Measurements from ENCODE around the gene ARHGAP42. TPM values are rescaled to one million over a fixed set of nuclear protein-coding genes. Genes with fewer than 3 reads are reported as not detected.

The ARHGAP42 gene
- polyA plus RNA-seq, 1 donor from 2014 or later, result 0.75 TPM

- Mint-ChIP-seq H3K4me1 (no peaks in the 10 kb centered on the region), H3K27ac (no peak overlapping the region)
Measured at GRCh38 chr11:100939571-100939970, 252.5 kb downstream of the ARHGAP42 start.

GRCh38 chr11:100940111-100940510 is 253.0 kb downstream of the ARHGAP42 start:
- Mint-ChIP-seq H3K4me3 (no peak overlapping the region), H3K27ac (no peak overlapping the region), H3K27me3 (no peaks in the 10 kb centered on the region), H3K4me1 (no peaks in the 10 kb centered on the region), H3K36me3 (peaks cover 7% of the 10 kb centered on the region), H3K9me3 (no peaks in the 10 kb centered on the region)

More at GRCh38 chr11:100939571-100939970, 252.5 kb downstream of the ARHGAP42 start:
- H3K27me3 Mint-ChIP-seq, result no peaks in the 10 kb centered on the region
- no peaks in the 10 kb centered on the region for H3K9me3 Mint-ChIP-seq
- peaks cover 7% of the 10 kb centered on the region for H3K36me3 Mint-ChIP-seq
- no peak overlapping the region for H3K4me3 Mint-ChIP-seq

GRCh38 chr11:100941033-100941432 is 253.9 kb downstream of the ARHGAP42 start:
- Mint-ChIP-seq H3K9me3 (no peaks in the 10 kb centered on the region), H3K4me1 (no peaks in the 10 kb centered on the region), H3K4me3 (no peak overlapping the region), H3K27ac (no peak overlapping the region), H3K27me3 (no peaks in the 10 kb centered on the region), H3K36me3 (peaks cover 11% of the 10 kb centered on the region)

GRCh38 chr11:100942016-100942415 is 254.9 kb downstream of the ARHGAP42 start:
- Mint-ChIP-seq H3K4me1 (no peaks in the 10 kb centered on the region), H3K36me3 (peaks cover 13% of the 10 kb centered on the region), H3K27me3 (no peaks in the 10 kb centered on the region), H3K27ac (no peak overlapping the region), H3K4me3 (no peak overlapping the region), H3K9me3 (no peaks in the 10 kb centered on the region)

- Mint-ChIP-seq H3K4me3 (no peak overlapping the region), H3K4me1 (peaks cover 0 to 6% (median 0%) of the 10 kb centered on the region in 3 donors), H3K27me3 (no peaks in the 10 kb centered on the region), H3K36me3 (peaks cover 6% of the 10 kb centered on the region), H3K27ac (no peak overlapping the region), H3K9me3 (no peaks in the 10 kb centered on the region)
Measured at GRCh38 chr11:100948936-100949335, 261.8 kb downstream of the ARHGAP42 start.

- no peak overlapping the region for H3K4me3 Mint-ChIP-seq
- H3K27ac Mint-ChIP-seq, result no peak overlapping the region
- H3K27me3 Mint-ChIP-seq, result no peaks in the 10 kb centered on the region
- peaks cover 0 to 6% (median 0%) of the 10 kb centered on the region in 3 donors for H3K4me1 Mint-ChIP-seq
- H3K36me3 Mint-ChIP-seq, result peaks cover 6% of the 10 kb centered on the region
- H3K9me3 Mint-ChIP-seq, result no peaks in the 10 kb centered on the region
Measured at GRCh38 chr11:100949443-100949842, 262.4 kb downstream of the ARHGAP42 start.

GRCh38 chr11:100955318-100955717 is 268.2 kb downstream of the ARHGAP42 start:
- Mint-ChIP-seq H3K27ac (no peak overlapping the region), H3K36me3 (peaks cover 6% of the 10 kb centered on the region), H3K4me1 (peaks cover 0 to 2% (median 0%) of the 10 kb centered on the region in 3 donors), H3K9me3 (no peaks in the 10 kb centered on the region), H3K4me3 (no peak overlapping the region), H3K27me3 (no peaks in the 10 kb centered on the region)

- peaks cover 6% of the 10 kb centered on the region for H3K36me3 Mint-ChIP-seq
- no peak overlapping the region for H3K27ac Mint-ChIP-seq
- H3K9me3 Mint-ChIP-seq, result no peaks in the 10 kb centered on the region
- H3K4me3 Mint-ChIP-seq, result no peak overlapping the region
- no peaks in the 10 kb centered on the region for H3K27me3 Mint-ChIP-seq
- H3K4me1 Mint-ChIP-seq, result peaks cover 0 to 2% (median 0%) of the 10 kb centered on the region in 3 donors
Measured at GRCh38 chr11:100956351-100956750, 269.3 kb downstream of the ARHGAP42 start.

GRCh38 chr11:100957499-100957898 is 270.4 kb downstream of the ARHGAP42 start:
- no peak overlapping the region for H3K4me3 Mint-ChIP-seq
- H3K27me3 Mint-ChIP-seq, result no peaks in the 10 kb centered on the region
- H3K4me1 Mint-ChIP-seq, result no peaks in the 10 kb centered on the region
- H3K9me3 Mint-ChIP-seq, result no peaks in the 10 kb centered on the region
- peaks cover 6% of the 10 kb centered on the region for H3K36me3 Mint-ChIP-seq
- no peak overlapping the region for H3K27ac Mint-ChIP-seq

GRCh38 chr11:100961633-100962032 is 274.5 kb downstream of the ARHGAP42 start:
- H3K4me1 Mint-ChIP-seq, result no peaks in the 10 kb centered on the region
- H3K9me3 Mint-ChIP-seq, result no peaks in the 10 kb centered on the region
- H3K27me3 Mint-ChIP-seq, result no peaks in the 10 kb centered on the region
- peaks cover 13% of the 10 kb centered on the region for H3K36me3 Mint-ChIP-seq
- no peak overlapping the region for H3K27ac Mint-ChIP-seq
- H3K4me3 Mint-ChIP-seq, result no peak overlapping the region

GRCh38 chr11:100963375-100963774 is 276.3 kb downstream of the ARHGAP42 start:
- H3K9me3 Mint-ChIP-seq, result peaks cover 3 to 5% (median 4%) of the 10 kb centered on the region in 3 donors
- peaks cover 0 to 1% (median 0%) of the 10 kb centered on the region in 3 donors for H3K4me1 Mint-ChIP-seq
- H3K36me3 Mint-ChIP-seq, result peaks cover 22% of the 10 kb centered on the region
- H3K27ac Mint-ChIP-seq, result no peak overlapping the region
- no peak overlapping the region for H3K4me3 Mint-ChIP-seq
- H3K27me3 Mint-ChIP-seq, result no peaks in the 10 kb centered on the region

- no peak overlapping the region for H3K27ac Mint-ChIP-seq
- H3K9me3 Mint-ChIP-seq, result peaks cover 5 to 7% (median 6%) of the 10 kb centered on the region in 3 donors
- peaks cover 24% of the 10 kb centered on the region for H3K36me3 Mint-ChIP-seq
- H3K27me3 Mint-ChIP-seq, result no peaks in the 10 kb centered on the region
- H3K4me3 Mint-ChIP-seq, result no peak overlapping the region
- peaks cover 0 to 1% (median 0%) of the 10 kb centered on the region in 3 donors for H3K4me1 Mint-ChIP-seq
Measured at GRCh38 chr11:100964435-100964834, 277.3 kb downstream of the ARHGAP42 start.

- Mint-ChIP-seq H3K4me3 (no peak overlapping the region), H3K36me3 (peaks cover 24% of the 10 kb centered on the region), H3K4me1 (peaks cover 0 to 1% (median 0%) of the 10 kb centered on the region in 3 donors), H3K9me3 (peaks cover 8 to 11% (median 10%) of the 10 kb centered on the region in 3 donors), H3K27me3 (no peaks in the 10 kb centered on the region), H3K27ac (no peak overlapping the region)
Measured at GRCh38 chr11:100965346-100965745, 278.3 kb downstream of the ARHGAP42 start.

- Mint-ChIP-seq H3K4me1 (peaks cover 0 to 1% (median 0%) of the 10 kb centered on the region in 3 donors), H3K9me3 (peaks cover 10 to 11% (median 10%) of the 10 kb centered on the region in 3 donors), H3K27me3 (no peaks in the 10 kb centered on the region), H3K4me3 (no peak overlapping the region), H3K27ac (no peak overlapping the region), H3K36me3 (peaks cover 24% of the 10 kb centered on the region)
Measured at GRCh38 chr11:100966366-100966765, 279.3 kb downstream of the ARHGAP42 start.

GRCh38 chr11:100969008-100969407 is 281.9 kb downstream of the ARHGAP42 start:
- Mint-ChIP-seq H3K27ac (no peak overlapping the region), H3K36me3 (peaks cover 21% of the 10 kb centered on the region), H3K4me3 (no peak overlapping the region), H3K9me3 (peaks cover 10 to 11% (median 10%) of the 10 kb centered on the region in 3 donors), H3K4me1 (peaks cover 0 to 1% (median 0%) of the 10 kb centered on the region in 3 donors), H3K27me3 (no peaks in the 10 kb centered on the region)

Data from IgD-negative memory B cell (primary cell).